Gastrocnemius medialis (tissue), 4 donors: ENCODE data around the gene NFASC. TPM values are rescaled to one million over a fixed set of nuclear protein-coding genes. Genes with fewer than 3 reads are reported as not detected.

Experiments
- ATAC-seq, 2 donors: fragments of 150-250 bp; one replicate each; pipeline ENCODE4 v1.9.1; 2016
- DNase-seq, 2 donors: peaks; one replicate each; pipeline ENCODE4 v3.0.0-alpha.2; 2019
- H3K27ac ChIP-seq, 4 donors: fragments of 200-600 bp; sonication (generic); 1 replicate in 1 of 4; 2 replicates in 3 of 4; pipeline ENCODE4 v1.5.1; 2016 to 2018; ENCODE audit warnings: mild to moderate bottlenecking in 2 of 4, moderate library complexity in 1 of 4
- H3K27me3 ChIP-seq, 3 donors: fragments of 200-600 bp; sonication (generic) in 2 of 3; 1 replicate in 1 of 3; 2 replicates in 2 of 3; pipeline versions ENCODE4 v1.5.1 to v1.6.0; 2016 to 2019; ENCODE audit warnings: mild to moderate bottlenecking in 1 of 3, moderate library complexity in 1 of 3
- H3K36me3 ChIP-seq, 2 donors: fragments of 200-600 bp; sonication (generic) in 1 of 2; one replicate each; pipeline ENCODE4 v1.5.1; 2017 to 2018
- H3K4me1 ChIP-seq, 2 donors: fragments of 200-600 bp; sonication (generic) in 1 of 2; one replicate each; pipeline ENCODE4 v1.5.1; 2016 to 2017; ENCODE audit warnings: mild to moderate bottlenecking in 2 of 2
- H3K4me3 ChIP-seq, 4 donors: fragments of 200-600 bp; sonication (generic) in 3 of 4; 1 replicate in 1 of 4; 2 replicates in 3 of 4; pipeline ENCODE4 v1.5.1; 2016 to 2019; ENCODE audit warnings: mild to moderate bottlenecking in 2 of 4
- H3K9me3 ChIP-seq, 3 donors: fragments of 200-600 bp; sonication (generic) in 2 of 3; 1 replicate in 1 of 3; 2 replicates in 2 of 3; pipeline ENCODE4 v1.5.1; 2016 to 2019
- CTCF ChIP-seq, 5 experiments: fragments of 450-650 bp in 3 of 5; fragments of 200-600 bp in 2 of 5; sonication (generic) in 2 of 5; IDR thresholded peaks in 4 of 5; conservative IDR thresholded peaks in 1 of 5; 1 replicate in 4 of 5; 2 replicates in 1 of 5; pipeline ENCODE4 v1.5.1; 2016 to 2019; ENCODE audit warnings: antibody characterized with exemption in 5 of 5, mild to moderate bottlenecking in 3 of 5, moderate library complexity in 3 of 5
- POLR2A ChIP-seq, 2 donors: fragments of 450-650 bp; IDR thresholded peaks; one replicate each; pipeline ENCODE4 v1.6.1; 2017; ENCODE audit warnings: antibody characterized with exemption in 2 of 2, mild to moderate bottlenecking in 2 of 2, moderate library complexity in 2 of 2
- in situ Hi-C, 4 donors: fragments of 200-750 bp; cut with MboI; loops; one replicate each; pipeline versions ENCODE4 v1.15.0 to v1.8.0; 2017; ENCODE audit warnings: low sequenced_read_pairs in 4 of 4
- intact Hi-C: fragments of 100-400 bp; cut with DNase I; formaldehyde crosslinking; loops from one replicate; pipeline ENCODE4 v1.15.1; 2023; ENCODE audit warnings: low total_unique reads
- total RNA-seq, 4 donors: library from RNA; depleted of rRNA; stranded (reverse); fragments of >200 nt; gene quantifications; one replicate each; pipeline versions ENCODE4 v1.1.0 to v1.2.3, GENCODE V29; 2016

Gene NFASC
- total RNA-seq, 4 donors from 2014 or later = 0.75 to 4.7 (median 2.4) TPM

GRCh38 chr1:205045146-205045545, 174.5 kb downstream of the NFASC start:
- Histone ChIP-seq H3K4me3 (no peak overlapping the region), H3K27ac (no peak overlapping the region), H3K27me3 (peaks cover 37 to 58% (median 45%) of the 10 kb centered on the region in 3 donors), H3K4me1 (no peaks in the 10 kb centered on the region), H3K9me3 (no peaks in the 10 kb centered on the region), H3K36me3 (no peaks in the 10 kb centered on the region)
- intact Hi-C loops = no loop called here
- no peak for TF ChIP-seq POLR2A (IDR thresholded peaks at IDR 0.05)
- no peak for TF ChIP-seq CTCF (IDR thresholded peaks at IDR 0.05 in 4 of 5, conservative IDR thresholded peaks at IDR 0.05 in 1 of 5)
- in situ Hi-C loops = no loop called here
- DNase-seq (no peak), ATAC-seq (no peak)

GRCh38 chr1:205046870-205047269, 176.2 kb downstream of the NFASC start:
- Histone ChIP-seq H3K4me1 (no peaks in the 10 kb centered on the region), H3K9me3 (no peaks in the 10 kb centered on the region), H3K36me3 (no peaks in the 10 kb centered on the region), H3K27me3 (peaks cover 37 to 57% (median 41%) of the 10 kb centered on the region in 3 donors), H3K27ac (no peak overlapping the region), H3K4me3 (no peak overlapping the region)
- DNase-seq (no peak), ATAC-seq (no peak)
- TF ChIP-seq CTCF (IDR thresholded peaks at IDR 0.05 in 4 of 5, conservative IDR thresholded peaks at IDR 0.05 in 1 of 5) (no peak), POLR2A (IDR thresholded peaks at IDR 0.05) (no peak)
- in situ Hi-C loops = no loop called here
- intact Hi-C loops = no loop called here

- ATAC-seq = no peak
- no peak overlapping the region for H3K27ac ChIP-seq
- H3K4me1 ChIP-seq = no peaks in the 10 kb centered on the region
- TF ChIP-seq POLR2A (IDR thresholded peaks at IDR 0.05) = no peak
- TF ChIP-seq CTCF (IDR thresholded peaks at IDR 0.05 in 4 of 5, conservative IDR thresholded peaks at IDR 0.05 in 1 of 5) = no peak
- intact Hi-C loops = no loop called here
- peaks cover 30 to 51% (median 33%) of the 10 kb centered on the region in 3 donors for H3K27me3 ChIP-seq
- DNase-seq = no peak
- H3K9me3 ChIP-seq = no peaks in the 10 kb centered on the region
- no peak overlapping the region for H3K4me3 ChIP-seq
- H3K36me3 ChIP-seq = no peaks in the 10 kb centered on the region
- in situ Hi-C loops = no loop called here
Observed at GRCh38 chr1:205047764-205048231, 177.1 kb downstream of the NFASC start.

- no peak for ATAC-seq
- in situ Hi-C loops = no loop called here
- no peaks in the 10 kb centered on the region for H3K36me3 ChIP-seq
Observed at GRCh38 chr1:205048382-205048781, 177.7 kb downstream of the NFASC start.

More at GRCh38 chr1:205048382-205048781, 177.7 kb downstream of the NFASC start:
- no peaks in the 10 kb centered on the region for H3K4me1 ChIP-seq
- intact Hi-C loops = no loop called here
- H3K9me3 ChIP-seq = no peaks in the 10 kb centered on the region
- no peak overlapping the region for H3K4me3 ChIP-seq
- DNase-seq = no peak
- peaks cover 26 to 45% (median 28%) of the 10 kb centered on the region in 3 donors for H3K27me3 ChIP-seq
- H3K27ac ChIP-seq = no peak overlapping the region
- TF ChIP-seq CTCF (IDR thresholded peaks at IDR 0.05 in 4 of 5, conservative IDR thresholded peaks at IDR 0.05 in 1 of 5) (no peak), POLR2A (IDR thresholded peaks at IDR 0.05) (no peak)
